Lower lobe of right lung (tissue), 2 donors: ENCODE results near the gene TEKT5. TPM values are rescaled to one million over a fixed set of nuclear protein-coding genes. Genes with fewer than 3 reads are reported as not detected.

Experiments used
- ATAC-seq, 2 donors: fragments of 200-7000 bp; cut with Tn5 transposase; one replicate each; pipeline ENCODE4 v1.9.1; 2020 to 2022; ENCODE audit warnings: mild to moderate bottlenecking in 2 of 2, moderate library complexity in 2 of 2
- DNase-seq: peaks from one replicate; pipeline ENCODE4 v3.0.0-alpha.2; 2020
- H3K27ac ChIP-seq: fragments of 200-600 bp; one replicate; pipeline ENCODE4 v1.8.0; 2022
- H3K27me3 ChIP-seq: fragments of 200-600 bp; one replicate; pipeline ENCODE4 v1.8.0; 2022; ENCODE audit warnings: low read depth
- H3K36me3 ChIP-seq: fragments of 200-600 bp; one replicate; pipeline ENCODE4 v1.8.0; 2022; ENCODE audit warnings: mild to moderate bottlenecking
- H3K4me1 ChIP-seq: fragments of 200-600 bp; one replicate; pipeline ENCODE4 v1.8.0; 2022
- H3K4me3 ChIP-seq: fragments of 200-600 bp; one replicate; pipeline ENCODE4 v1.8.0; 2022; ENCODE audit warnings: mild to moderate bottlenecking
- H3K9me3 ChIP-seq: fragments of 200-600 bp; one replicate; pipeline ENCODE4 v1.8.0; 2022
- intact Hi-C: fragments of 100-400 bp; cut with DNase I; formaldehyde crosslinking; loops from one replicate; pipeline ENCODE4 v1.11.0; 2022
- total RNA-seq: library from RNA; stranded (reverse); fragmentation: NEBNext Ultra II Directional; extraction: Animal tissue kit (Norgen Biotek cat#: 25700); gene quantifications from one replicate; pipeline ENCODE4 v1.2.1, GENCODE V29; 2021
- TF ChIP-seq, protein P1 (sequence below): fragments of 200-600 bp; IDR thresholded peaks from one replicate; pipeline ENCODE4 v1.8.0; 2022; ENCODE audit warnings: antibody characterized with exemption, mild to moderate bottlenecking
- donor health status: DM: no; HTN: yes; CAD: no; lungs with severe emphysema.

The TEKT5 gene
- total RNA-seq, 1 donor from 2014 or later, result not detected

- H3K36me3 ChIP-seq, result no peaks in the 10 kb centered on the region
- TF ChIP-seq, protein P1, sequence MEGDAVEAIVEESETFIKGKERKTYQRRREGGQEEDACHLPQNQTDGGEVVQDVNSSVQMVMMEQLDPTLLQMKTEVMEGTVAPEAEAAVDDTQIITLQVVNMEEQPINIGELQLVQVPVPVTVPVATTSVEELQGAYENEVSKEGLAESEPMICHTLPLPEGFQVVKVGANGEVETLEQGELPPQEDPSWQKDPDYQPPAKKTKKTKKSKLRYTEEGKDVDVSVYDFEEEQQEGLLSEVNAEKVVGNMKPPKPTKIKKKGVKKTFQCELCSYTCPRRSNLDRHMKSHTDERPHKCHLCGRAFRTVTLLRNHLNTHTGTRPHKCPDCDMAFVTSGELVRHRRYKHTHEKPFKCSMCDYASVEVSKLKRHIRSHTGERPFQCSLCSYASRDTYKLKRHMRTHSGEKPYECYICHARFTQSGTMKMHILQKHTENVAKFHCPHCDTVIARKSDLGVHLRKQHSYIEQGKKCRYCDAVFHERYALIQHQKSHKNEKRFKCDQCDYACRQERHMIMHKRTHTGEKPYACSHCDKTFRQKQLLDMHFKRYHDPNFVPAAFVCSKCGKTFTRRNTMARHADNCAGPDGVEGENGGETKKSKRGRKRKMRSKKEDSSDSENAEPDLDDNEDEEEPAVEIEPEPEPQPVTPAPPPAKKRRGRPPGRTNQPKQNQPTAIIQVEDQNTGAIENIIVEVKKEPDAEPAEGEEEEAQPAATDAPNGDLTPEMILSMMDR, result no peak
- no peaks in the 10 kb centered on the region for H3K9me3 ChIP-seq
- DNase-seq, result no peak
- H3K27ac ChIP-seq, result no peak overlapping the region
- intact Hi-C loops, result loop anchor here (10.0 kb wide), 1 partner anchor 225 kb away; no protein-coding TSS in a partner anchor
- no peak overlapping the region for H3K4me3 ChIP-seq
- peaks cover 43% of the 10 kb centered on the region for H3K4me1 ChIP-seq
- no peaks in the 10 kb centered on the region for H3K27me3 ChIP-seq
- no peak for ATAC-seq
Measured at GRCh38 chr16:10740000-10740844, 45.5 kb upstream of the TEKT5 start.

DNA sequence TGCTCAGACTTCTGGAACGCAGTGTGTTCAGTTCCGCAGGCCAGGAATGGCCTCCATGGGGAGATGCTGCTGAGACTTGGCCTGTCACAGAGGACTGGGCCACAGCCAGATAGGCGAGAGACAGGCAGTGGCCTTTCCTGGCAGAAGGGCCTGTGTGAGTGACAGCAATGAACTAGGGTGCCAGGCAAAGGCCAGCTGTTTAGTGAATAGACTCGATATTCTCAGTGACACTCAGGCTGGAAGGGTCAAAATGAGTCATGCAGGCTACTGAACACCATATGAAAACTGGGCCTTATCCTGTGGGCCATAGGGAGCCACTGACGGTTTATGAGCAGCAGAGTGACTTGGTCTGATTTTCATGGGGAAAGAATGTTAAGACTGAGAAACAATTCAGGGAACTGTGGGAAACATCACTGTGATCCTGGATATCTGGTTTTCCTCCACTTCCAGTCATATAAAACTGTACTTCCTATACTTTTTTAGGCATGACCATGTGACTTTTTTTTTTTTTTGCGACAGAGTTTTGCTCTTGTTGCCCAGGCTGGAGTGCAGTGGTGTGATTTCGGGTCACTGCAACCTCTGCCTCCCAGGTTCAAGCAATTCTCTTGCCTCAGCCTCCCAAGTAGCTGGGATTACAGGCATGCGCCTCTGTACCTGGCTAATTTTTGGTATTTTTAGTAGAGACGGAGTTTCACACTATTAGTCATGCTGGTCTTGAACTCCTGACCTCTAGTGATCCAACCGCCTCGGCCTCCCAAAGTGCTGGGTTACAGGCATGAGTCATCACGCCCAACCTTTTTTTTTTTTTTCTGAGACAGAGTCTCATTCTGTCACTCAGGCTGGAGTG, 43.7 kb upstream of the TEKT5 start:
- Histone ChIP-seq H3K27me3 (no peaks in the 10 kb centered on the region), H3K36me3 (no peaks in the 10 kb centered on the region), H3K9me3 (no peaks in the 10 kb centered on the region), H3K27ac (peak overlapping the region; percentile 60), H3K4me1 (peaks cover 32% of the 10 kb centered on the region), H3K4me3 (no peak overlapping the region)
- TF ChIP-seq, protein P1, result no peak
- peak; percentile 70 for DNase-seq
- intact Hi-C loops, result loop anchor here (10.0 kb wide), 1 partner anchor 224 kb away; no protein-coding TSS in a partner anchor
- peak; percentile 37 to 58 for ATAC-seq

- DNase-seq, result no peak
- Histone ChIP-seq H3K27ac (peak overlapping the region; percentile 73), H3K4me1 (peaks cover 24% of the 10 kb centered on the region), H3K9me3 (no peaks in the 10 kb centered on the region), H3K27me3 (no peaks in the 10 kb centered on the region), H3K36me3 (no peaks in the 10 kb centered on the region), H3K4me3 (peak overlapping the region; percentile 30)
- ATAC-seq, result peak; percentile 89 to 95
- intact Hi-C loops, result loop anchor here (10.0 kb wide), 1 partner anchor 222 kb away; no protein-coding TSS in a partner anchor
- TF ChIP-seq, protein P1, result peak; percentile 95
Measured at GRCh38 chr16:10737068-10737625, 42.4 kb upstream of the TEKT5 start.

DNA sequence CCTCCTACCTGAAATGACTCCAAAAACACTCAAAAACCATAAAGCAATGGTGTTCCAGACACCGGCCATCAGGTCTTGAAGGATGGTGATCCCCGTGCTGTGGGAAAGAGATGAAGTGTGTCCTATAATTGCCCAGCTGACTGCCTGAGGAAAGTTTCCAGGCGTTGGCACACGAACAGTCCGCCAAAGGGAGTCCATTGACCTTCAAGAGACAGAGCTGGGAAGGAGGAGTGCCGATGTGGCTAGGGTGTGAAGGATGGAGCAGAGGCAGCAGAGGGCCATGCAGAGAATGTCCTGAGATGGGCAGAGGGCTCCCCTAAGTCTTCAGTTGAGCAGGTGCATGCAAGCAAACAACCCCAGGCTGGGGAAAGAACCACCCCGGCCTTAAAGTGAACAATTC, 37.1 kb upstream of the TEKT5 start:
- no peak for ATAC-seq
- Histone ChIP-seq H3K4me1 (peaks cover 2% of the 10 kb centered on the region), H3K36me3 (no peaks in the 10 kb centered on the region), H3K4me3 (no peak overlapping the region), H3K9me3 (no peaks in the 10 kb centered on the region), H3K27ac (no peak overlapping the region), H3K27me3 (no peaks in the 10 kb centered on the region)
- DNase-seq, result no peak
- TF ChIP-seq, protein P1, result no peak
- intact Hi-C loops, result loop anchor here (10.0 kb wide), 1 partner anchor 217 kb away; no protein-coding TSS in a partner anchor
